ENCODE results near the gene PDPK1. TPM values are rescaled to one million over a fixed set of nuclear protein-coding genes. Genes with fewer than 3 reads are reported as not detected.

Gene PDPK1
- 9.9 TPM for total RNA-seq (ENCODE audit: insufficient read depth, low replicate concordance)

DNA sequence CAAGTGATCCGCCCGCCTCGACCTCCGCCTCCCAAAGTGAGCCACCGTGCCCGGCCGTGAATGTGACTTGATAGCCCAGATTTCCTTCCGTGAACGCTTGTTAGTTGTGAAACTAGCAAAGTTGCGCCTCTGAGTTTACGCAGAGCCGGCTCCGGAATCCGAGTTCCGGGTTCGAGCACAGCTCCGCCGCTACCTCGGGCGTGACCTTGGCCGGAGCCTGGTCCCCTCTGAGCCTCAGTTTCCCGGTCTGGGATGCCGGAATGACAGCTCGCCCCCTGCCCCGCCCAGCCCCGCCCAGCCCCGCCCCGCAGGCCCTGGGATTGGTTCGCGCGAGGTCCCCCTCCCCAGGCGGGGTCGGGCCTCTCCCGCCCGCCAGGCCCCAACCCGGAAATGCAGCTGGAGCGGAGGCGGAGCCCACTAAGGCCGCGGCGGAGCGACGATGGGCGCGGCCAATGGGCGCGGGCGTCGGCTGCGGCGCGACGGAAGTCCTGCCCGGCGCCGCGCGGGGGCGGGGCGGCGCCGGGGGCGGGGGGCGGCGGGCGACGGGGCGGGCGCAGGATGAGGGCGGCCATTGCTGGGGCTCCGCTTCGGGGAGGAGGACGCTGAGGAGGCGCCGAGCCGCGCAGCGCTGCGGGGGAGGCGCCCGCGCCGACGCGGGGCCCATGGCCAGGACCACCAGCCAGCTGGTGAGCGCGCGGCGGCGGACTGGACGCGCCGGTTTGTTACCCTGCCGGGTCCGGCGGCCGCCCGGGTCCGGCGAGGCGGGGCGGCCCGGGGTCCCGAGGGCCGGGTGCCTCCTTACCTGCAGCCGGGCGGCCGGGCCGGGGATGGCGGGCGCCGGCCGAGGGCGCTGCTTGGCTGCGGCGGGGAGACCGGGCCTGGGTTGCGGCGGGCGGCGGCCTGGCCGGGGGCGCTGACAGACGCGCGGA, at the start of gene PDPK1:
Gene PDPK1 (plus strand): TSS at position 571 of the 929 bp plus-strand sequence. CDS start 92 bp downstream, at position 663.
- peak; percentile 97 for DNase-seq (ENCODE audit: low spot score)

DNA sequence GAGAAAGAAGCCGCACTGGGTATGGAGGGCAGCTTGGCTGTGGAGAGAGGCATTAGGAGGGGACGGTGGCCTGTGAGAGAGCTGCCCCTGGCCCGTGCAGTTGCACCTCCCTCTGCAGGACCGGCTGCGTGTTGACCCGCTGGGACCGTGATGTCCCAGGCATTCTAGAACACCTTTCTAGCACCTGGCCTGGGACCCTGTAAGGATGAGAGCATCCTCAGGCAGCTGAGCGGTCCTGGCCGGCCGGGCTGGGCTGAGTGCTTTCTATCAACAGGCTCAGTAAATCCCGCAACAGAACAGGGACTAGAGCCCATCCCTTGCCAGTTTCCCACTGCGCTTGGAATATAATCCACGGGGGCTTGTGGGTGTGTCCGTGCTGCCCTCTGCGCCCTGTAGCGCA, 48.2 kb upstream of the PDPK1 start:
- no peak for DNase-seq (ENCODE audit: low spot score)

DNA sequence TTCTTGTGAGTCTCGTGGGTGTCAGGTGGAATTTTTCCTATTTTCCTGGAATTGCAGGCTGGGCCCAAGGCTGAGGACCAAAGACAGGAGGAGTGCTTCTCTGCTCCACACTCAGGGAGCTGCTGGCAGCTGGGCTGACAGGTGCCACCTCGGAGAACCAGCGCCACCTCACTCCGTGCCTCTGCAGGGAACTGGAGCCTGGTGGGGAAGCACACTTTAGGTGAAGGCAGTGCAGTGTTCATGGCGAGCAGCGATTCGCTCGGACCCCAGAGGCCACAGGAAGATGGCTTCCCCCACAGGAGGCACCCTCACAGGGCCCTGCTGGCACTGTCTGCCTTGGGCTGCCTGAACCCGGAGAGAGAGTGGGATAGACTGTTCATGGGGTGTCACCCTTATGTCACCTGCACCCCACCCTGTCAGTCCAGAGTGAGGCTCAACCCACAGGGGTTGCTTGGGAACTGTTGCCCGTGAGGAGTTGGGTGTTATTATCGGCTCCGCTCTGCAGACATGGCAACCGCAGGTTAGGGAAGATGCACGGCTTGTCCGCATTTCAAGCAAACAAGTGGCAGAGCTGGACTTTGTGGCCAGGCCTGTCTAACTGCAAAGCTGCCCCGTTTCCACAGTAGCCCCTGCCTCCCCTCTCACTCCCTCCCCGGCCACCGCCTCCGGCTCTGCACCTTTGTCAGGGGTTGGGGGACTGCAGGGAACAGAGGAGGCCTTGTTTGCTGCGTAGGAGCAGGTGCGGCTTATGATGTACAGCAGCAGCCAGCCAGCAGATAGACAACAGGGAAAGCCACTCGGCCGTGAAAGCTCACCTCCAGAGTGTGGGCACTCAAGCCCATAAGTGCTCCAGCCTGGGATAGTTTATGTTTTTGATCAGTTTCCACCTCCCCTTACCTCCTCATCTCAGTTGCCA, 47.4 kb upstream of the PDPK1 start:
- no peak for DNase-seq (ENCODE audit: low spot score)

DNA sequence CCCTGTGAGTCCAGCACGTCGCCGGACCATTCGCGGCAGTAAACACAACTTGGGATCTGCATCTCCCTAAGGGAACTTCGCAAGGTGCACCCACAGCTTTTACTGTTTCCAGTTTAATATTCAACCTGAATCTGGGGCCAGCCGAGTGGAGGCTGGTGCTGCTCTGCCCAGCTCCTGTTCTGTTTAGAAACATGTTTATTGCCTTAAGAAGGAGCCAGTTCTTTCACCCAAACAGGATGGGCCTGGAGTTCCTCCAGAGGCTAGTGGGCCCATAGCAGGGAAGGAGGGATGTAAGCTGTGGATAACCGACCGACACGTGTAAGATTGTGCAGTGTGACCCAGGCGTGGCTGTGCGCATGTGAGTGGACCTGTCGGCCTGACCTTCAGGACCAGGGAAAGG, 45.5 kb upstream of the PDPK1 start:
- no peak for DNase-seq (ENCODE audit: low spot score)

DNA sequence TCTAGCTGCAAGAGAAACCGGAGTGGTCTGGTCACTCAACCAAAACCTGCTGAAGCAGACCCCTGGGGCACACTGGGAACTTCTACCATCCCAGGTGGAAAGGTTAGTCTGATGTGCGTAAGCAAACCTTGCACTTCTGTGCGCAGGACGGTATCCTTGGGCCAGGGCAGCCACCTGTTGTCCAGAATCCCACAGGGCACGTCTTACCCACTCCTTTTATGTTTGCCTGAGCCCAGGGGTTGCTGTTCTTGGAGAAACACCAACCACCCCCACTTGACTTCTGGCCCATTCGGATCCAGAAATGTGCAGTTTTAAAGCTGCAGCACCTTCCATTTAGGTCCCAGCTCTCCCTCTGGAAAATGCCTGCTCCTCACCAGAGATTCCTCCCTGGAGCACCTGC, 44.2 kb upstream of the PDPK1 start:
- no peak for DNase-seq (ENCODE audit: low spot score)

DNA sequence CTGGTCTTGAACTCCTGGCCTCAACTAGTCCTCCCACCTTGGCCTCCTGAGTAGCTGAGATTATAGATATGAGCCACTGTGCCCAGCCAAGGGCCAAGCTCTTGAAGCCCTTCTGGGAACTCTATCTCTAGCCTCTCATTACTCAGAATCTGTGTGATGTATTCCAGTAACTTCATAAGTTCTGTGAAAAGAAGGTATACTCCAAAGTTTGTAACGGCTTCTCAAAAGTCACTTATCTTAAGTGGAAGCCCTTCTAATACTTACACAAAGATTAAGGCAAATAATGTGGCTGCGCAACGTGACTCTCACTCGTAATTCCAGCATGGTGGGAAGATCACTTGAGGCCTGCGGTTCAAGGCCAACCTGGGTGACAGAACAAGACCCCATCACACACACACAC, 43.2 kb upstream of the PDPK1 start:
- no peak for DNase-seq (ENCODE audit: low spot score)

DNA sequence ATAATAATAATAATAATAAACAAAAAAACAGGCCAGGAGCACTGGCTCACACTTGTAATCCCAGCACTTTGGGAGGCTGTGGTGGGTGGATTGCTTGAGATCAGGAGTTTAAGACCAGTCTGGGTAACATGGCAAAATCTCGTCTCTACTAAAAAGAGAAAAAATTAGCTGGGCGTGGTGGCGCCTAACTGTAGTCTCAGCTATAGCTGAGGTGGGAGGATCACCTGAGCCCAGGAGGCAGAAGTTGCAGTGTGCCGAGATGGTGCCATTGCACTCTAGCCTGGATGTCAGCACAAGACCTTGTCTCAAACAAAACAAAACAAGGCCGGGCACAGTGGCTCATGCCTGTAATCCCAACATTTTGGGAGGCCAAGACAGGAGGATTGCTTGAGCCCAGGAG, 42.8 kb upstream of the PDPK1 start:
- no peak for DNase-seq (ENCODE audit: low spot score)

DNA sequence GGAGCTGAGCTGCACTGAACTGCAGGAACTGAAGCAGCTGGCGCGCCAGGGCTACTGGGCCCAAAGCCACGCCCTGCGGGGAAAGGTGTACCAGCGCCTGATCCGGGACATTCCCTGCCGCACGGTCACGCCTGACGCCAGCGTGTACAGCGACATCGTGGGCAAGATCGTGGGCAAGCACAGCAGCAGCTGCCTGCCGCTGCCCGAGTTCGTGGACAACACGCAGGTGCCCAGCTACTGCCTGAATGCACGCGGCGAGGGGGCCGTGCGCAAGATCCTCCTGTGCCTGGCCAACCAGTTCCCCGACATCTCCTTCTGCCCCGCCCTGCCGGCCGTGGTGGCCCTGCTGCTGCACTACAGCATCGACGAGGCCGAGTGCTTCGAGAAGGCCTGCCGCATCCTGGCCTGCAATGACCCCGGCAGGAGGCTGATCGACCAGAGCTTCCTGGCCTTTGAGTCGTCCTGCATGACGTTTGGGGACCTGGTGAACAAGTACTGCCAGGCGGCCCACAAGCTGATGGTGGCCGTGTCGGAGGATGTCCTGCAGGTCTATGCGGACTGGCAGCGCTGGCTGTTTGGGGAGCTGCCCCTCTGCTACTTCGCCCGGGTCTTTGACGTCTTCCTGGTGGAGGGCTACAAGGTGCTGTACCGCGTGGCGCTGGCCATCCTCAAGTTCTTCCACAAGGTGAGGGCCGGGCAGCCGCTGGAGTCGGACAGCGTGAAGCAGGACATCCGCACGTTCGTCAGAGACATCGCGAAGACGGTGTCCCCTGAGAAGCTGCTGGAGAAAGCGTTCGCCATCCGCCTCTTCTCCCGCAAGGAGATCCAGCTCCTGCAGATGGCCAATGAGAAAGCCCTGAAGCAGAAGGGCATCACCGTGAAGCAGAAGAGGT, 41.4 kb upstream of the PDPK1 start:
- DNase-seq (ENCODE audit: low spot score) = no peak

DNA sequence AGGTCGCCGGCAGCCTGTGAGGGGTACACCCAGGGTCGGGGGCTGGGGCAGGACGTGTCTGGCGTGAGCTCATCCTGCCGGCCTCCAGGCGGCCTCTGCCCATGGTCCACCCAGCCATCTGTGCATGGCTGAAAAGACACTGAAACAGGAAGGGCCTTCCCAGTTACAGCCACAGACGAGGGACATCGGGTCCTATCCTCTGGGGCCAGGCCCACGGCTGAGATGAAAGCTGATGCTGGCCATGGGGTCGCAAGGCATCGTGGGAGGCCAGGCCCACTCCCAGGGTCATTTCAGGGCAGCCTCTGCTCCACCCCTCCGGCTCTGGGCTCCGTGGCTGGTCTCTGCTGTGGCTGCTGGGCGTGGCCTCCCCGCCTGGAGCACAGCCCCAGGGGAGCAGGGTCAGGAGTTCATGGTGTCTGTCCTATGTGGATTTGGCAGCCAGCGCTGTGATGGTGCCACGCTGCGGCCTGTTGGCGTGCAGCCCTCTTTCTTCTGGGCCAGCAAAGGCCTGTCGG, 40.6 kb upstream of the PDPK1 start:
- DNase-seq (ENCODE audit: low spot score) = no peak

DNA sequence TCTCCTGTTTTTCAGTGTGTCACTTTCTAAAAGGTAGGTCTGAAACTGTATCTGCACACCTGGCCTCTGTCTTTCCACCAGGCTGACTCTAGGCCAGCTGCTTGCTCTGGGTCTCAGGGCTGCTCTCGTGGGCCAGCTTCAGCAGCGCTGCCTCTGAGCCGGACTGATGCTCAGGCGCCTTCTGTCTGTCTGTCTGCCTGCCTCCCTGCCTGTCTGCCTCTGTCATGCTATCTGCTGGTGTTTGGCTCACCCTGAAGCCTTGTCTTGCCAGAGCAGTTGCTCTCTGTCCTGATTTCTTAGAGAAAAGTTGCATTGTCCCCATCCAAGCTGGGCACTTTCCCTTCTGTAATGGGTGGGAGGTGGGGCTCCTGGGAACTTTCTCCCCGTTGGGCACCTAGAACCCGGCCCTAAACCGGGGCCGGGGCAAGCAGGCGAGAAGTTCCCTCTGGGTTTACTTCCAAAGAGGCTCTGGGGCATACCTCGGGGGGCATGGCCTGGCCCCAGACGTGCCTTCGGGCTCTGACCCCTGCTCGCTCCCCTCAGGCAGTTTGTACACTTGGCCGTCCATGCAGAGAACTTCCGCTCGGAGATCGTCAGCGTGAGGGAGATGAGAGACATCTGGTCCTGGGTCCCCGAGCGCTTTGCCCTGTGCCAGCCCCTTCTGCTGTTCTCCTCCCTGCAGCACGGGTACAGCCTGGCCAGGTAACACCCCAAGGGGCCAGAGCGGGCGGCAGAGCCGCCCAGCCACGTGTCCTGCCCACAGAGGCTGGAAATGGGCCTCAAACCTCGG, 39.9 kb upstream of the PDPK1 start:
- DNase-seq (ENCODE audit: low spot score) = no peak

DNA sequence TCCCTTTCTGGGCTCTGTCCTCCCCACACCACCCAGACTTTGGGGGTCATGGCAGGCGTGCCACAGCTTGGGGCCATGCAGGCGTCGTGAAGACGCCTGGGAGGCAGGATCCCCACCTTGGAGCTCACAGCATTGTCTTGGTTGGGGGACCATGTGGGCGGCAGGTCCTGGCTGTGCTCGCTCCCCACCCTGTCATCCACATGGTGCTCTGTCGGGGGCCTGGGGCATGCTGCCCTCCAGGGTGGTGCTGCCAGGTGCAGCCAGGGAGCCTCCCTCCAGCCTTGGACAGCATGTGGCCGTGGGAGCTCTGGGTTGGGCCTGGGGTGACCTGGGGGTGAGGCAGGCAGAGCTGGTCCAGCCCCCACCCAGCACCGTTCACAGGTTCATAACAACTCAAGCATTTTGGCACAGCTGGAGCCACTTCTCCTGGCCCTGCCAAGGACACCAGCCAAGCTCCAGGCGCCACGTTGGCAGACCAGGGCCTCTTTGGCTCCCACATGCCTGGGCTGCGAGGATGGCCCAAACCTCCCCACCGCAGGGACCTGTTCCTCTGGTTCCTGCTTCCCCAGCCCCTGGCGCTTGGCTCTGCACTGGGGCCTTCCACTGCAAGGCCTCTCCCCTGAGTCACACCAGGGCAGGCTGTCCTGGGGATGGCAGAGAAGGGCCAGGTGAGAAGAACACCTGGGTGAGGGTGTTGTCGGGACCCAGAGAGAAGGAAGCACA, 39.1 kb upstream of the PDPK1 start:
- DNase-seq (ENCODE audit: low spot score) = no peak

DNA sequence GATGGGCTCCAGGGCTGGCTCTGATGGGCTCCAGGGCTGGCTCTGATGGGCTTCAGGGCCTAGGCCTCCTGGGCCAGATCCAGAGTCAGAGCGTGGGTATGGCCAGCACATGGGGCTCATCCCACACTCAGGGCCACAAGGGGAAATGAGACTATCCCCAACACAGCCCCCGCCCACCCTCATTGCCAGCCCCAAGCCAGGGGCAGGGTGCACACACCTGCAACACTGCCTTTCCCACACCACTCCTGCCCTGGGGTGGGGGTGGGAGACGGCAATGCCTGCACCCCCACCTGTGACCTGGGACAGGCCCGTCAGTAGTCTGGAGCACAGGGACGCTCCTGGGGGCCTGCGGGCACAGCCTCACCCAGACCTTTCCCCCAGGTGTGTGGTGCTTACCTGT, 38.4 kb upstream of the PDPK1 start:
- DNase-seq (ENCODE audit: low spot score) = no peak

DNA sequence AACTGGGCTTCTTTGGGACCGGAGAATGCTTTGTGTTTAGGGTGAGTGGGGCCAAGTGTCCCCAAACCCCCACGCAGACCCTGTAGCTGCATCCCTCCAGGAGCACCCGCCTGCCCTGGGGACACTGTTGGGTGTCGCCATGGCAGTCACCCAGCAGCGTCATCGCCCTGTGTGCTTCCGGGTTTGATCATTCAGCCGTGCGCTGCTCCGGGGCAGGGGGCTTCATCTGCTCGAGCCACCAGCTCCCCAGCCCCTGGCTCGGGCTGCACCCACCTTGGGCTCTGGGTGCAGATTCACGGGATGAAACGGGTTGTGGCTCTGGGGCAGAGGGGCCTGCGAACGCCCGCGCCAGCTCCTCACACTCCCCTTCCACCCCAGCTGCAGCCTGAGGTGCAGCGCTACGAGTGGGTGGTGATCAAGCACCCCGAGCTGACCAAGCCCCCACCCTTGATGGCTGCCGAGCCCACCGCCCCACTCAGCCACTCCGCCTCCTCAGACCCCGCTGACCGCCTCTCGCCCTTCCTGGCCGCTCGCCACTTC, 37.9 kb upstream of the PDPK1 start:
- no peak for DNase-seq (ENCODE audit: low spot score)

DNA sequence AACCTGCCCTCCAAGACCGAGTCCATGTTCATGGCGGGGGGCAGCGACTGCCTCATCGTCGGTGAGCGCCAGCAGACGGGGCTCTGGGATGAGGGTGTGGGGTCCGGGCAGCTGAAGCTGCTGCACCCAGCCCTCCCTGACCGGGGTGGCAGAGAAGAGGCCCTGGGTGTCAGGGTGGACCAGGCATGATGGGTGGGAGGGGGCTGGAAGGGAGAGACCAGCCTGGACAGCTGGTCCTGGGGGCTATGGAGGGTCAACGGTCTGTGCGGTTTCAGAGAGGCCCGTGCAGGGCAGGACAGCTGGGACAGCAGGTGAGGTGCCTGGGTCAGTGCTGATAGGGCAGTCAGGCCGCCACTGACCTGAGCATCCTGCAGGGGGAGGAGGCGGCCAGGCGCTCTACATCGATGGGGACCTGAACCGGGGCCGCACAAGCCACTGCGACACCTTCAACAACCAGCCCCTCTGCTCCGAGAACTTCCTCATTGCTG, 37.3 kb upstream of the PDPK1 start:
- no peak for DNase-seq (ENCODE audit: low spot score)

DNA sequence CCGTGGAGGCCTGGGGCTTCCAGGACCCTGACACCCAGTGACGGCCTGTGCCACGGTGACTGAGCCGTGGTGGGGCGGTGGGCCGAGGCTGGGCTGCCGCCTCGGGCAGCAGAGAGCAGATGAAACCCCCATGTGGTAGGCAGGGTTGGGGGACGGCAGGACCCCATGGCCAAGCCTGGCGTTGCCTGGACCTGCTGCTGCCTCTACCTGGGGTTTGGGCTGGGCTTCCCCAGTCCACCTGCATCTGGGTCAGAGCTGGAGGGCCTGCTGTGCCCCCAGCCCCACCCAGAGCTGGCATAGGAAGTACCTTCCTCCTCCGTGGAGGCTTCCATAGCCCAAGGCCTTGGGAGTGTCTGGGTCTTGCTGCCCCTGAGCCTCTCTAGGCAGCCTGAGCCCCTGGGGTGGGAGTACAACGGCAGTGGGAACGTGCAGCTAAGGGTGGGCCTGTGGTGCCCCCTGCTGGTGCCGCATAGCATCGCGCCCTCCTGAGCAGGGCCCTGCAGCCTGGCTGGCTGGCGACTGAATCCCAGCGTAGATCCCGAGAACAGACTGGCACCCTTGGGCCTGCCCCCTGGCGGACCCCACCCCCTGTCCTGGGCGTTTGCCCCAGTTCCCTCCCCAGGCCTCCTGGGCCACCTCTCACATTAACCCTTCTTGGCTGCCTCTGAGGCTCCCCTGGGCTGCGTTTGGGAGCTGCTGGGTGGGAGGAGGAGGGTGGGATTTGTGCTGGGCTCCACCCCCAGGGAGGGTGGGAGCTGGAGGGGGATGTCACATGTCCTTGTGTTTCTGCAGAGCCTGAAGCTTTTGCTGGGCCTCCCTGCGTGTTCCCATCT, 36.7 kb upstream of the PDPK1 start:
- DNase-seq (ENCODE audit: low spot score) = peak; percentile 93

DNA sequence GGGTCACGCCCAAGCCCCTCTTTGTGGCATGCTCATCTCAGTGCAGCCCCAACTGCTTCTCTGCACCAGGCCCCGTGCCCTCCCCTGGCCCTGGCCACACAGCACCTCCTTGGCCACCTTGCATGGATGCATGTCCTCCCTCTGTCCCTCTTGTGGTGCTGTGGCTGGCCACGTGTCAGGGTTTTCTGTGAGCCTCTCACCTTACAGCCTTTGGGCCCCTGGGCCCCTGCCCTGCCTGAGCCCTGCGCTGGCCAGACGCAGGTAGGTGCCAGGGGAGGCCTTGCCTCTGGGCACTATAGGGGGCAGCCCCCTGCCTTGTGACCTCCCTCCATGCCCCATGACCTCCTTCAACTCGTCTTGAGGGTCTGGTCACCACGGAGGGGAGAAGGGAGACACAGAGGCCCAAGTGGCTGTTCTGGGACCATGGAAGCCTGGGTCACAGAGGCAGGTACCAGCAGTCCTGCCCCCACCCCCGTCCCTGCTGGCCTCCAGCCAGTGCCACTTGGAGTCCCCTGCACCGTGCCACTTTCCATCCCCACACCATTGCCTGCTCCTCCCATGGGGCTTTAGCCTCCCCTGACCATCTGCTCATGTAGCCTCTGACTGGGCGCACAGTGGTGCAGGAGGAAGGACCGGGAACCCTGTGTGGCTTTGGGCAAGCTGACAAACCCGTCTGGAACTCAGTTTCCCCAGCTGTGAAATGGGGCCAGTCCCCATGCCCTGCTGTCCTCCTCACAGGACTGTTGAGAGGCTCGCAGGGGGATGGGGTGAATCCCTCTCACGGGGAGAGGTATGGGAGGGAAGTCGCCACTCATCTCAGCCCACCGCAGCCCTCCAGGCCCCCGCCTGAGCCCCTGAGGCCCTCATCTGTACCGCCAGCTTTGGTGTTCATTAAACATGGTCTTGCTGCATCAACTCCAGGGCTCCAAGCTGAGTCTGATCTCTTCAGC, 35.6 kb upstream of the PDPK1 start:
- DNase-seq (ENCODE audit: low spot score) = no peak

DNA sequence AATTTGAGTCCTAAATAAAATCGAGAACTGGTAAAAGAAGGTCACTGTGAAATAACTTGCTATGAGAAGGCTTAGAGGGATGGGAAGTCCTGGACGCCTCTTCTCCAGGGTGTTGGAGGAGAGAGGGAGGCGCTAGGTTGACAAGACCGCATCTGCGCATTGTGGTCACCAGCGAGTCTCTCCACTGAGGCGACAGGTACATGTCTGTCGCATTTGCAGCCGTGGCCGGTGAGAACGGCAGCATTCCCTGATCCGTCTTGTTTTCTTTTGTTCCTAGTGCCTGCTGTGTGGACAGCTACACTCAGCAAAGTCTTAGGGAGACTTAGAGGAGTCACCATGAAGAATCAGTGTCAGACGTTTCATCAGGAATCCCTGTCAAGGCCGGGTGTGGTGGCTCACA, 32.1 kb upstream of the PDPK1 start:
- no peak for DNase-seq (ENCODE audit: low spot score)

Data from umbilical cord (tissue), 2 donors.